ENCODE data around the gene CNTN4.

GRCh38 chr3:2300938-2301337, 202.3 kb downstream of the CNTN4 start:
- TF ChIP-seq, protein P1, sequence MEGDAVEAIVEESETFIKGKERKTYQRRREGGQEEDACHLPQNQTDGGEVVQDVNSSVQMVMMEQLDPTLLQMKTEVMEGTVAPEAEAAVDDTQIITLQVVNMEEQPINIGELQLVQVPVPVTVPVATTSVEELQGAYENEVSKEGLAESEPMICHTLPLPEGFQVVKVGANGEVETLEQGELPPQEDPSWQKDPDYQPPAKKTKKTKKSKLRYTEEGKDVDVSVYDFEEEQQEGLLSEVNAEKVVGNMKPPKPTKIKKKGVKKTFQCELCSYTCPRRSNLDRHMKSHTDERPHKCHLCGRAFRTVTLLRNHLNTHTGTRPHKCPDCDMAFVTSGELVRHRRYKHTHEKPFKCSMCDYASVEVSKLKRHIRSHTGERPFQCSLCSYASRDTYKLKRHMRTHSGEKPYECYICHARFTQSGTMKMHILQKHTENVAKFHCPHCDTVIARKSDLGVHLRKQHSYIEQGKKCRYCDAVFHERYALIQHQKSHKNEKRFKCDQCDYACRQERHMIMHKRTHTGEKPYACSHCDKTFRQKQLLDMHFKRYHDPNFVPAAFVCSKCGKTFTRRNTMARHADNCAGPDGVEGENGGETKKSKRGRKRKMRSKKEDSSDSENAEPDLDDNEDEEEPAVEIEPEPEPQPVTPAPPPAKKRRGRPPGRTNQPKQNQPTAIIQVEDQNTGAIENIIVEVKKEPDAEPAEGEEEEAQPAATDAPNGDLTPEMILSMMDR (IDR thresholded peaks at IDR 0.05) = no peak
- TF ChIP-seq JAZF1 (CRISPR knock-in tag; IDR thresholded peaks at IDR 0.05) (no peak), TEAD4 (CRISPR knock-in tag; IDR thresholded peaks at IDR 0.05) (no peak), HMGXB4 (CRISPR knock-in tag; IDR thresholded peaks at IDR 0.05) (no peak), RELA (CRISPR knock-in tag; IDR thresholded peaks at IDR 0.05; ENCODE audit: borderline replicate concordance) (no peak), ELF4 (CRISPR knock-in tag; IDR thresholded peaks at IDR 0.05; ENCODE audit: low read depth) (no peak), SMAD3 (CRISPR knock-in tag; IDR thresholded peaks at IDR 0.05; ENCODE audit: borderline replicate concordance) (no peak)
- TF ChIP-seq, protein P2, sequence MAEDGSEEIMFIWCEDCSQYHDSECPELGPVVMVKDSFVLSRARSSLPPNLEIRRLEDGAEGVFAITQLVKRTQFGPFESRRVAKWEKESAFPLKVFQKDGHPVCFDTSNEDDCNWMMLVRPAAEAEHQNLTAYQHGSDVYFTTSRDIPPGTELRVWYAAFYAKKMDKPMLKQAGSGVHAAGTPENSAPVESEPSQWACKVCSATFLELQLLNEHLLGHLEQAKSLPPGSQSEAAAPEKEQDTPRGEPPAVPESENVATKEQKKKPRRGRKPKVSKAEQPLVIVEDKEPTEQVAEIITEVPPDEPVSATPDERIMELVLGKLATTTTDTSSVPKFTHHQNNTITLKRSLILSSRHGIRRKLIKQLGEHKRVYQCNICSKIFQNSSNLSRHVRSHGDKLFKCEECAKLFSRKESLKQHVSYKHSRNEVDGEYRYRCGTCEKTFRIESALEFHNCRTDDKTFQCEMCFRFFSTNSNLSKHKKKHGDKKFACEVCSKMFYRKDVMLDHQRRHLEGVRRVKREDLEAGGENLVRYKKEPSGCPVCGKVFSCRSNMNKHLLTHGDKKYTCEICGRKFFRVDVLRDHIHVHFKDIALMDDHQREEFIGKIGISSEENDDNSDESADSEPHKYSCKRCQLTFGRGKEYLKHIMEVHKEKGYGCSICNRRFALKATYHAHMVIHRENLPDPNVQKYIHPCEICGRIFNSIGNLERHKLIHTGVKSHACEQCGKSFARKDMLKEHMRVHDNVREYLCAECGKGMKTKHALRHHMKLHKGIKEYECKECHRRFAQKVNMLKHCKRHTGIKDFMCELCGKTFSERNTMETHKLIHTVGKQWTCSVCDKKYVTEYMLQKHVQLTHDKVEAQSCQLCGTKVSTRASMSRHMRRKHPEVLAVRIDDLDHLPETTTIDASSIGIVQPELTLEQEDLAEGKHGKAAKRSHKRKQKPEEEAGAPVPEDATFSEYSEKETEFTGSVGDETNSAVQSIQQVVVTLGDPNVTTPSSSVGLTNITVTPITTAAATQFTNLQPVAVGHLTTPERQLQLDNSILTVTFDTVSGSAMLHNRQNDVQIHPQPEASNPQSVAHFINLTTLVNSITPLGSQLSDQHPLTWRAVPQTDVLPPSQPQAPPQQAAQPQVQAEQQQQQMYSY (CRISPR knock-in tag; IDR thresholded peaks at IDR 0.05) = no peak
- TF ChIP-seq, protein P3, sequence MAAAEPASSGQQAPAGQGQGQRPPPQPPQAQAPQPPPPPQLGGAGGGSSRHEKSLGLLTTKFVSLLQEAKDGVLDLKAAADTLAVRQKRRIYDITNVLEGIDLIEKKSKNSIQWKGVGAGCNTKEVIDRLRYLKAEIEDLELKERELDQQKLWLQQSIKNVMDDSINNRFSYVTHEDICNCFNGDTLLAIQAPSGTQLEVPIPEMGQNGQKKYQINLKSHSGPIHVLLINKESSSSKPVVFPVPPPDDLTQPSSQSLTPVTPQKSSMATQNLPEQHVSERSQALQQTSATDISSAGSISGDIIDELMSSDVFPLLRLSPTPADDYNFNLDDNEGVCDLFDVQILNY (CRISPR knock-in tag; IDR thresholded peaks at IDR 0.05) = no peak
- TF ChIP-seq, protein P4, sequence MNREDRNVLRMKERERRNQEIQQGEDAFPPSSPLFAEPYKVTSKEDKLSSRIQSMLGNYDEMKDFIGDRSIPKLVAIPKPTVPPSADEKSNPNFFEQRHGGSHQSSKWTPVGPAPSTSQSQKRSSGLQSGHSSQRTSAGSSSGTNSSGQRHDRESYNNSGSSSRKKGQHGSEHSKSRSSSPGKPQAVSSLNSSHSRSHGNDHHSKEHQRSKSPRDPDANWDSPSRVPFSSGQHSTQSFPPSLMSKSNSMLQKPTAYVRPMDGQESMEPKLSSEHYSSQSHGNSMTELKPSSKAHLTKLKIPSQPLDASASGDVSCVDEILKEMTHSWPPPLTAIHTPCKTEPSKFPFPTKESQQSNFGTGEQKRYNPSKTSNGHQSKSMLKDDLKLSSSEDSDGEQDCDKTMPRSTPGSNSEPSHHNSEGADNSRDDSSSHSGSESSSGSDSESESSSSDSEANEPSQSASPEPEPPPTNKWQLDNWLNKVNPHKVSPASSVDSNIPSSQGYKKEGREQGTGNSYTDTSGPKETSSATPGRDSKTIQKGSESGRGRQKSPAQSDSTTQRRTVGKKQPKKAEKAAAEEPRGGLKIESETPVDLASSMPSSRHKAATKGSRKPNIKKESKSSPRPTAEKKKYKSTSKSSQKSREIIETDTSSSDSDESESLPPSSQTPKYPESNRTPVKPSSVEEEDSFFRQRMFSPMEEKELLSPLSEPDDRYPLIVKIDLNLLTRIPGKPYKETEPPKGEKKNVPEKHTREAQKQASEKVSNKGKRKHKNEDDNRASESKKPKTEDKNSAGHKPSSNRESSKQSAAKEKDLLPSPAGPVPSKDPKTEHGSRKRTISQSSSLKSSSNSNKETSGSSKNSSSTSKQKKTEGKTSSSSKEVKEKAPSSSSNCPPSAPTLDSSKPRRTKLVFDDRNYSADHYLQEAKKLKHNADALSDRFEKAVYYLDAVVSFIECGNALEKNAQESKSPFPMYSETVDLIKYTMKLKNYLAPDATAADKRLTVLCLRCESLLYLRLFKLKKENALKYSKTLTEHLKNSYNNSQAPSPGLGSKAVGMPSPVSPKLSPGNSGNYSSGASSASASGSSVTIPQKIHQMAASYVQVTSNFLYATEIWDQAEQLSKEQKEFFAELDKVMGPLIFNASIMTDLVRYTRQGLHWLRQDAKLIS (CRISPR knock-in tag; IDR thresholded peaks at IDR 0.05; ENCODE audit: borderline replicate concordance) = no peak
- TF ChIP-seq, protein P5, sequence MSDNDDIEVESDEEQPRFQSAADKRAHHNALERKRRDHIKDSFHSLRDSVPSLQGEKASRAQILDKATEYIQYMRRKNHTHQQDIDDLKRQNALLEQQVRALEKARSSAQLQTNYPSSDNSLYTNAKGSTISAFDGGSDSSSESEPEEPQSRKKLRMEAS (CRISPR knock-in tag; IDR thresholded peaks at IDR 0.05) = no peak
